ENCODE results near the gene FGF14.

DNA sequence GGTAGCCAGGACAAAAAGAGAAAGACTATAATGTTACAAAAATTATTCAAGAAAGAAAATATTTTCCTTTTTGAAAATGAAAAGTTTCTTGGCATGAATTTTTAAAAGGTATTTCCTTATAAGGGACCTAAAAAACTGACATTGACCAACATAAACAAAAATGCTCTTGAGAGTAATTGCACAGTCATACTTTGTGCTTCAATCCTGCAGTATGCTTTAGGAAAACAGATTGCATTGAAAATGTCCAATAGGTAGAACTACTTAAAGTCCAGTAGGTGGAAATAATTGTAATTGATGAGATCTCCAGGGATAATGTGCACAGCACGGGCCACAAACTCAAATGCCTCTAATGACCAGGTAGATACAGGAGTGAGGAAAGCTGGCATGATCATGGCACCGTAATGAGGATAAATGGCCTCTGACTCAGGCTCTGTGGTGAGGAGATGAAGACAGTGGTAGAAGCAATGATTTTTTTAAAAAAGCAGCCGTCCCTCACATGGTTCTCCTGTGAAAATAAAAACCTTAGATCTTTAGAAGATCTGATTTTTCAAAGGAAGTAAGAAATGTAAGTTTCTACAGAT lies 671.3 kb downstream of the FGF14 start:
- no peak for TF ChIP-seq POLR2A (IDR thresholded peaks at IDR 0.05)
- TF ChIP-seq, protein P1, sequence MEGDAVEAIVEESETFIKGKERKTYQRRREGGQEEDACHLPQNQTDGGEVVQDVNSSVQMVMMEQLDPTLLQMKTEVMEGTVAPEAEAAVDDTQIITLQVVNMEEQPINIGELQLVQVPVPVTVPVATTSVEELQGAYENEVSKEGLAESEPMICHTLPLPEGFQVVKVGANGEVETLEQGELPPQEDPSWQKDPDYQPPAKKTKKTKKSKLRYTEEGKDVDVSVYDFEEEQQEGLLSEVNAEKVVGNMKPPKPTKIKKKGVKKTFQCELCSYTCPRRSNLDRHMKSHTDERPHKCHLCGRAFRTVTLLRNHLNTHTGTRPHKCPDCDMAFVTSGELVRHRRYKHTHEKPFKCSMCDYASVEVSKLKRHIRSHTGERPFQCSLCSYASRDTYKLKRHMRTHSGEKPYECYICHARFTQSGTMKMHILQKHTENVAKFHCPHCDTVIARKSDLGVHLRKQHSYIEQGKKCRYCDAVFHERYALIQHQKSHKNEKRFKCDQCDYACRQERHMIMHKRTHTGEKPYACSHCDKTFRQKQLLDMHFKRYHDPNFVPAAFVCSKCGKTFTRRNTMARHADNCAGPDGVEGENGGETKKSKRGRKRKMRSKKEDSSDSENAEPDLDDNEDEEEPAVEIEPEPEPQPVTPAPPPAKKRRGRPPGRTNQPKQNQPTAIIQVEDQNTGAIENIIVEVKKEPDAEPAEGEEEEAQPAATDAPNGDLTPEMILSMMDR (IDR thresholded peaks at IDR 0.05), result no peak

Measured in lower leg skin (tissue), 3 donors.